Neural crest cell (in vitro differentiated cells): Measurements from ENCODE around the gene TBC1D16. TPM values are rescaled to one million over a fixed set of nuclear protein-coding genes. Genes with fewer than 3 reads are reported as not detected.

Experiments used
- DNase-seq: peaks from one replicate; pipeline ENCODE4 v3.0.0; 2021; ENCODE audit warnings: low read depth, mixed read lengths, low spot score
- H3K27ac Mint-ChIP-seq: one replicate; pipeline ENCODE4 v1.8.0; 2021; ENCODE audit warnings: mild to moderate bottlenecking, mixed read lengths; ENCODE audit not compliant: unreplicated experiment
- H3K27me3 Mint-ChIP-seq: 2 replicates; pipeline ENCODE4 v1.8.0; 2021; ENCODE audit warnings: low read depth, mild to moderate bottlenecking, mixed read lengths
- H3K36me3 Mint-ChIP-seq: 2 replicates; pipeline ENCODE4 v1.8.0; 2021; ENCODE audit warnings: low read depth, mild to moderate bottlenecking, mixed read lengths
- H3K4me1 Mint-ChIP-seq: 2 replicates; pipeline ENCODE4 v1.8.0; 2021; ENCODE audit warnings: mixed read lengths
- H3K4me3 Mint-ChIP-seq: one replicate; pipeline ENCODE4 v1.8.0; 2021; ENCODE audit warnings: mild to moderate bottlenecking, mixed read lengths
- H3K9me3 Mint-ChIP-seq: 2 replicates; pipeline ENCODE4 v1.8.0; 2021; ENCODE audit warnings: mixed read lengths
- CTCF ChIP-seq: fragments of 200-600 bp; sonication (generic); conservative IDR thresholded peaks from 2 replicates; pipeline ENCODE4 v1.5.0; 2021; ENCODE audit warnings: antibody characterized with exemption, mild to moderate bottlenecking
- total RNA-seq: library from RNA; stranded (reverse); gene quantifications from 2 replicates; pipeline ENCODE4 v1.2.1, GENCODE V29; 2021

The TBC1D16 gene
- total RNA-seq, 1 donor from 2014 or later: 96.2 TPM

- no peak for TF ChIP-seq CTCF
- Mint-ChIP-seq H3K4me1 (peaks cover 3% of the 10 kb centered on the region), H3K9me3 (no peaks in the 10 kb centered on the region), H3K4me3 (no peak overlapping the region), H3K36me3 (peaks cover 3% of the 10 kb centered on the region), H3K27me3 (no peaks in the 10 kb centered on the region), H3K27ac (no peak overlapping the region)
- DNase-seq: no peak
These were observed 25.0 kb upstream of the TBC1D16 start for GRCh38 chr17:80060644-80061043.

GRCh38 chr17:80058311-80058955, 22.8 kb upstream of the TBC1D16 start:
- no peak overlapping the region for H3K27ac Mint-ChIP-seq
- no peaks in the 10 kb centered on the region for H3K27me3 Mint-ChIP-seq
- no peak for DNase-seq
- no peaks in the 10 kb centered on the region for H3K9me3 Mint-ChIP-seq
- H3K36me3 Mint-ChIP-seq: peaks cover 3% of the 10 kb centered on the region
- no peak overlapping the region for H3K4me3 Mint-ChIP-seq
- no peak for TF ChIP-seq CTCF
- H3K4me1 Mint-ChIP-seq: peaks cover 10% of the 10 kb centered on the region

- no peak for TF ChIP-seq CTCF
- no peak overlapping the region for H3K4me3 Mint-ChIP-seq
- peaks cover 13% of the 10 kb centered on the region for H3K36me3 Mint-ChIP-seq
- H3K27ac Mint-ChIP-seq: no peak overlapping the region
- H3K4me1 Mint-ChIP-seq: peaks cover 10% of the 10 kb centered on the region
- no peak for DNase-seq
- no peaks in the 10 kb centered on the region for H3K9me3 Mint-ChIP-seq
- no peaks in the 10 kb centered on the region for H3K27me3 Mint-ChIP-seq
These were observed 19.9 kb upstream of the TBC1D16 start for GRCh38 chr17:80055597-80055996.

- TF ChIP-seq CTCF: no peak
- peaks cover 10% of the 10 kb centered on the region for H3K4me1 Mint-ChIP-seq
- peaks cover 13% of the 10 kb centered on the region for H3K36me3 Mint-ChIP-seq
- no peak for DNase-seq
- no peak overlapping the region for H3K27ac Mint-ChIP-seq
- no peaks in the 10 kb centered on the region for H3K27me3 Mint-ChIP-seq
- no peaks in the 10 kb centered on the region for H3K9me3 Mint-ChIP-seq
- H3K4me3 Mint-ChIP-seq: no peak overlapping the region
These were observed 17.4 kb upstream of the TBC1D16 start for GRCh38 chr17:80053102-80053501.

GRCh38 chr17:80051681-80052080, 16.0 kb upstream of the TBC1D16 start:
- Mint-ChIP-seq H3K27me3 (no peaks in the 10 kb centered on the region), H3K9me3 (no peaks in the 10 kb centered on the region), H3K36me3 (peaks cover 13% of the 10 kb centered on the region), H3K27ac (no peak overlapping the region), H3K4me3 (no peak overlapping the region), H3K4me1 (peaks cover 10% of the 10 kb centered on the region)
- DNase-seq: no peak
- no peak for TF ChIP-seq CTCF
